AG09309 (cell line): Measurements from ENCODE around the gene ABHD12.
"Not testable (repeated sequence)": the region's sequence is repeated elsewhere in the genome, so short reads cannot be mapped to it uniquely, and the experiment has no call there.

Source experiments
- DNase-seq: peaks from one replicate; pipeline ENCODE4 v3.0.0-alpha.2; 2010; ENCODE audit warnings: low read depth
- H3K4me3 ChIP-seq: 2 replicates; pipeline ENCODE4 v1.5.1; 2011; ENCODE audit warnings: mild to moderate bottlenecking, low read depth, low read length, moderate library complexity; ENCODE audit not compliant: control insufficient read depth
- CTCF ChIP-seq: IDR thresholded peaks from 2 replicates; pipeline ENCODE4 v1.5.1; 2011; ENCODE audit warnings: mild to moderate bottlenecking, low read depth, low read length, inconsistent platforms; ENCODE audit not compliant: insufficient read depth, control insufficient read depth; ENCODE audit errors: missing control alignments

Gene ABHD12

GRCh38 chr20:25273046-25273445 lies 117.6 kb downstream of the ABHD12 start:
- no peak overlapping the region for H3K4me3 ChIP-seq
- TF ChIP-seq CTCF = no peak
- no peak for DNase-seq

- no peak for DNase-seq
- H3K4me3 ChIP-seq = no peak overlapping the region
- TF ChIP-seq CTCF = no peak
Measured at GRCh38 chr20:25272223-25273000, 118.2 kb downstream of the ABHD12 start.

DNA sequence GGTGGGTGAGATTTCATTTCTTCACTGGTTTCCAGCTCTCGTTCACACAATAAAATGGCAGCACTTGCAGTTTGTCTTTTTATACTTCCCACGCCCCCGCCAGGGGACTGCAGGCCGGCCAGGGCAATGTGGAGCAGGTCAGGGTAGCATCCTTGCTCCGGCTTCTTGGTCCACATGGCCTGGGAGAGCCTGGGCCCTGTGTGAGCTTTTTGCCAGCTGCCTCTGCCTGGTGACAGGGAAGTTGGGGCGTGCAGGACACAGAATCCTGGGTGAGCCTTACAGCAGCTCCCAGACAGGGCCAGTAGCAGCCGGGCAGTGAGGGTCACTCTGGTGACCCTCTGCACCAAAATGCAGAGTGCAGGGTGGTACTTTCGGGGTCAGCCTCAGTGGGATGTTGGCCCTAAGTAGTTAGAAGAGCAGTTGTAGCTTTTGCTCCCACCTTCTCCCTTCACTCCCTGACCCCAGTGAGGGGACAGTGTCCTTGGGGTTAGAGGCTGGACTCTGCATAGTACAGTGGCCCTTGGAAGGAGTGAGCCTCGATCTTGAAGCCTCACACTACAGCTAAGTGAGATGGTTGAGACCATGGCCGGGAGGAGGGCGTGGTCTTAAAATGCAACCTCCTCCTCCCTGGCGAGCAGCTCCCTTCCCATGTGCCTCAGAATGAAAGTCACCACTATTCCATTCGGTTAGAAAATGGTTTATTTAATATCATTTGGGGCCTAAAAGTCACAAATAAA lies 119.0 kb downstream of the ABHD12 start:
- TF ChIP-seq CTCF = no peak
- H3K4me3 ChIP-seq = no peak overlapping the region
- DNase-seq = no peak

- no peak for TF ChIP-seq CTCF
- H3K4me3 ChIP-seq = no peak overlapping the region
- no peak for DNase-seq
Measured at GRCh38 chr20:25270829-25271251, 119.8 kb downstream of the ABHD12 start.

DNA sequence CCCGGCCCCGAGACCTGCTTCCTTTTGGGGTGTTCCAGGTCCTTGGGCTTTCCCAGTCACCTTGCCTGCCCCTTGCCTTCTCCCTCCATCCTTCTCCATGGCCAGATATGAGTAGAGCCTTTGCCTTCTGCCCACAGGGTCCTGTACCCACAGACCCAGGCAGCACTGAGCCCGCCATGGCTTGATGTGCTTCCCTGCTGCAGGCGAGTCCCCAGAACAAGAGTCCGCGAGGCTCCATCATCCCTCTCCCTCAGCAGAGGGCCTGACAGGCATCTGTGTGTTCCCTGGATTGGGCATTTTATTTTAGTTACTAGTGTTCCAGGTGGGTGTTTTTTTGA lies 120.8 kb downstream of the ABHD12 start:
- no peak for TF ChIP-seq CTCF
- no peak overlapping the region for H3K4me3 ChIP-seq
- DNase-seq = no peak

GRCh38 chr20:25269057-25269832 lies 121.4 kb downstream of the ABHD12 start:
- no peak for TF ChIP-seq CTCF
- H3K4me3 ChIP-seq = no peak overlapping the region
- DNase-seq = no peak

DNA sequence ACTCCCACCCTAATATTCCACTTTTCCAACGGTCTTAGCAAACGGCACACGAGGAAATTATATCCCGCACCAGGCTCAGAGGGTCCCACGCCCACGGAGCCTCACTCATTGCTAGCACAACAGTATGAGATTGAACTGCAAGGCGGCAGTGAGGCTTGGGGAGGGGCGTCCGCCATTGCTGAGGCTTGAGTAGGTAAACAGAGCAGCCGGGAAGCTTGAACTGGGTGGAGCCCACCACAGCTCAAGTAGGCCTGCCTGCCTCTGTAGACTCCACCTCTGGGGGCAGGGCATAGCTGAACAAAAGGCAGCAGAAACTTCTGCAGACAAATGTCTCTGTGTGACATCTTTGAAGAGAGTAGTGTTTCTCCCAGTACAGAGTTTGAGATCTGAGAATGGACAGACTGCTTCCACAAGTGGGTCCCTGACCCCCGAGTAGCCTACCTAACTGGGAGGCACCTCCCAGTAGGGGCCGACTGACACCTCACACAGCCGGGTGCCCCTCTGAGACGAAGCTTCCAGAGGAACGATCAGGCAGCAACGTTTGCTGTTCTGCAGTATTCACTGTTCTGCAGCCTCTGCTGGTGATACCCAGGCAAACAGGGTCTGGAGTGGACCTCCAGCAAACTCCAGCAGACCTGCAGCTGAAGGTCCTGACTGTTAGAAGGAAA lies 129.7 kb downstream of the ABHD12 start:
- DNase-seq, H3K4me3 ChIP-seq: not testable (repeated sequence)
